H1 (cell line): Measurements from ENCODE around the gene ZBTB18. TPM values are rescaled to one million over a fixed set of nuclear protein-coding genes. Genes with fewer than 3 reads are reported as not detected.
A peak's percentile ranks its signal among the peaks of the same experiment; 100 is the strongest.

Experiments
- CTCF ChIA-PET: fragments of 300-600 bp; sonication (Branson Sonifier 250); formaldehyde crosslinking; loops from one replicate; lab custom pipeline; 2021; ENCODE audit not compliant: partially characterized antibody; lab: Charles Lee
- POLR2A ChIA-PET: fragments of 300-600 bp; sonication (Branson Sonifier 250); formaldehyde crosslinking; loops from one replicate; lab custom pipeline; 2021; ENCODE audit warnings: inconsistent platforms; ENCODE audit not compliant: partially characterized antibody; lab: Charles Lee
- DNase-seq, 2 experiments: peaks; one replicate each; pipeline versions ENCODE4 v3.0.0 to v3.0.0-alpha.2; 2010 to 2022; ENCODE audit warnings: low spot score in 2 of 2, low read depth in 1 of 2, mixed read lengths in 1 of 2
- FAIRE-seq: peaks from 2 replicates; lab custom pipeline; 2011; peaks lifted over from hg19 to GRCh38; lab: Jason Lieb, UNC
- H2AFZ ChIP-seq: 2 replicates; pipeline ENCODE4 v1.8.1; 2012; ENCODE audit warnings: low read length, inconsistent platforms
- H2AK5ac ChIP-seq: 2 replicates; pipeline ENCODE4 v1.6.1; 2013; ENCODE audit warnings: low read depth, low read length
- H2BK120ac ChIP-seq: replicated peaks from 2 replicates; pipeline ENCODE3; 2013; ENCODE audit warnings: low read depth, low read length, inconsistent platforms
- H2BK12ac ChIP-seq: 2 replicates; pipeline ENCODE4 v1.6.1; 2013; ENCODE audit warnings: low read depth, low read length
- H2BK15ac ChIP-seq: 2 replicates; pipeline ENCODE4 v1.6.1; 2013; ENCODE audit warnings: low read length
- H2BK20ac ChIP-seq: 2 replicates; pipeline ENCODE4 v1.6.1; 2013; ENCODE audit warnings: low read length
- H2BK5ac ChIP-seq: 2 replicates; pipeline ENCODE4 v1.6.1; 2013; ENCODE audit warnings: low read depth, low read length
- H3K14ac ChIP-seq: 2 replicates; pipeline ENCODE4 v1.6.1; 2013; ENCODE audit warnings: inconsistent platforms; ENCODE audit not compliant: insufficient read length
- H3K18ac ChIP-seq: 2 replicates; pipeline ENCODE4 v1.6.1; 2013; ENCODE audit warnings: low read length; ENCODE audit errors: extremely low read depth
- H3K23ac ChIP-seq: 2 replicates; pipeline ENCODE4 v1.6.1; 2013; ENCODE audit warnings: inconsistent platforms; ENCODE audit not compliant: insufficient read length
- H3K23me2 ChIP-seq: 2 replicates; pipeline ENCODE4 v1.6.1; 2013; ENCODE audit warnings: low read depth, low read length
- H3K27ac ChIP-seq: 2 replicates; pipeline ENCODE4 v1.6.1; 2011; ENCODE audit warnings: low read depth, low read length, inconsistent platforms
- H3K27me3 ChIP-seq, 4 experiments: replicated peaks in 1 of 4; 1 replicate in 1 of 4; 2 replicates in 3 of 4; pipeline versions ENCODE4 v1.6.1 to v1.8.1; 2011 to 2013; ENCODE audit warnings: low read length in 3 of 4, mild to moderate bottlenecking in 3 of 4, inconsistent platforms in 2 of 4, mixed read lengths in 2 of 4, moderate library complexity in 1 of 4; ENCODE audit not compliant: control insufficient read depth in 3 of 4, insufficient read depth in 3 of 4; ENCODE audit errors: extremely low read depth in 1 of 4
- H3K36me3 ChIP-seq, 4 experiments: 2 replicates each; pipeline versions ENCODE4 v1.6.1 to v1.8.1; 2011 to 2013; ENCODE audit warnings: mild to moderate bottlenecking in 4 of 4, low read length in 3 of 4, moderate library complexity in 2 of 4, control low read depth in 1 of 4, inconsistent platforms in 1 of 4; ENCODE audit not compliant: insufficient read depth in 4 of 4, control insufficient read depth in 2 of 4
- H3K4ac ChIP-seq: replicated peaks from 2 replicates; pipeline ENCODE3; 2013; ENCODE audit warnings: low read length, low read depth, mixed read lengths, inconsistent platforms; ENCODE audit not compliant: insufficient read length
- H3K4me1 ChIP-seq, 4 experiments: replicated peaks in 1 of 4; 1 replicate in 1 of 4; 2 replicates in 3 of 4; pipeline versions ENCODE4 v1.6.1 to v1.8.1; 2011 to 2013; ENCODE audit warnings: low read length in 3 of 4, inconsistent platforms in 2 of 4, mixed read lengths in 1 of 4; ENCODE audit not compliant: insufficient read depth in 4 of 4, control insufficient read depth in 3 of 4
- H3K4me2 ChIP-seq, 2 experiments: 2 replicates each; pipeline versions ENCODE4 v1.6.1 to v1.8.1; 2011 to 2013; ENCODE audit warnings: low read depth in 2 of 2, low read length in 2 of 2, control low read depth in 1 of 2, inconsistent platforms in 1 of 2, mild to moderate bottlenecking in 1 of 2; ENCODE audit not compliant: insufficient read depth in 1 of 2
- H3K4me3 ChIP-seq, 4 experiments: fragments of 200-600, 300-600 bp in 1 of 4; sonication (generic), shearing (Covaris generic), sonication (Bioruptor Twin) in 1 of 4; 2 replicates each; pipeline versions ENCODE4 v1.5.1 to v1.8.1; 2011 to 2016; ENCODE audit warnings: low read length in 4 of 4, low read depth in 3 of 4, control low read depth in 2 of 4, inconsistent platforms in 2 of 4, mild to moderate bottlenecking in 2 of 4, mixed read lengths in 1 of 4, moderate library complexity in 1 of 4; ENCODE audit not compliant: insufficient read depth in 2 of 4; ENCODE audit errors: extremely low read depth in 1 of 4
- H3K56ac ChIP-seq: replicated peaks from 2 replicates; pipeline ENCODE3; 2013; ENCODE audit warnings: low read depth, mild to moderate bottlenecking, mixed read lengths, low read length, inconsistent platforms; ENCODE audit not compliant: insufficient read length
- H3K79me1 ChIP-seq: 2 replicates; pipeline ENCODE4 v1.6.1; 2013; ENCODE audit warnings: low read depth, low read length, control low read depth
- H3K79me2 ChIP-seq, 2 experiments: 2 replicates each; pipeline versions ENCODE4 v1.6.1 to v1.8.1; 2012 to 2013; ENCODE audit warnings: low read length in 2 of 2, mild to moderate bottlenecking in 2 of 2, inconsistent platforms in 1 of 2; ENCODE audit not compliant: insufficient read depth in 2 of 2, control insufficient read depth in 1 of 2
- H3K9ac ChIP-seq, 4 experiments: replicated peaks in 1 of 4; 1 replicate in 1 of 4; 2 replicates in 3 of 4; pipeline versions ENCODE4 v1.6.1 to v1.8.1; 2011 to 2013; ENCODE audit warnings: low read depth in 3 of 4, low read length in 3 of 4, control low read depth in 2 of 4, mild to moderate bottlenecking in 2 of 4, moderate library complexity in 2 of 4, inconsistent platforms in 1 of 4; ENCODE audit errors: extremely low read depth in 1 of 4
- H3K9me3 ChIP-seq, 2 experiments: 2 replicates each; pipeline versions ENCODE4 v1.6.1 to v1.8.1; 2012 to 2013; ENCODE audit warnings: mild to moderate bottlenecking in 2 of 2, moderate library complexity in 2 of 2, control low read depth in 1 of 2, inconsistent platforms in 1 of 2, low read depth in 1 of 2, low read length in 1 of 2, mixed read lengths in 1 of 2; ENCODE audit not compliant: insufficient read depth in 2 of 2
- H4K20me1 ChIP-seq, 2 experiments: replicated peaks in 1 of 2; 2 replicates each; pipeline versions ENCODE3 to v1.8.1; 2011 to 2013; ENCODE audit warnings: inconsistent platforms in 2 of 2, low read length in 2 of 2, mild to moderate bottlenecking in 1 of 2; ENCODE audit not compliant: insufficient read depth in 2 of 2, control insufficient read depth in 1 of 2
- H4K5ac ChIP-seq: 2 replicates; pipeline ENCODE4 v1.6.1; 2013; ENCODE audit warnings: low read length, low read depth, mixed read lengths, inconsistent platforms; ENCODE audit not compliant: insufficient read length
- H4K8ac ChIP-seq: 2 replicates; pipeline ENCODE4 v1.8.0; 2013; ENCODE audit warnings: mild to moderate bottlenecking, moderate library complexity, low read length, inconsistent platforms; ENCODE audit not compliant: insufficient read depth; ENCODE audit errors: extremely low read depth
- H4K91ac ChIP-seq: replicated peaks from 2 replicates; pipeline ENCODE3; 2013; ENCODE audit warnings: low read length, mixed read lengths, inconsistent platforms; ENCODE audit not compliant: insufficient read length
- BCL11A ChIP-seq, 2 experiments: IDR thresholded peaks; one replicate each; pipeline ENCODE4 v1.6.1; 2011; ENCODE audit warnings: low read depth in 2 of 2, low read length in 2 of 2, mild to moderate bottlenecking in 2 of 2
- CHD2 ChIP-seq: IDR thresholded peaks from 2 replicates; pipeline ENCODE4 v1.6.1; 2012; ENCODE audit warnings: low read length, improper control_type of control experiment
- EP300 ChIP-seq, 2 experiments: IDR thresholded peaks; 1 replicate in 1 of 2; 2 replicates in 1 of 2; pipeline ENCODE4 v1.6.1; 2011 to 2012; ENCODE audit warnings: low read depth in 2 of 2, low read length in 2 of 2, mild to moderate bottlenecking in 2 of 2, borderline replicate concordance in 1 of 2, inconsistent platforms in 1 of 2, moderate library complexity in 1 of 2
- EZH2 ChIP-seq: fragments of 200-600 bp; sonication (generic); IDR thresholded peaks from 2 replicates; pipeline ENCODE4 v1.7.1; 2012; ENCODE audit warnings: low read depth, mild to moderate bottlenecking, moderate library complexity, low read length, inconsistent platforms; ENCODE audit not compliant: severe bottlenecking
- MAX ChIP-seq: IDR thresholded peaks from 2 replicates; pipeline ENCODE4 v1.6.1; 2012; ENCODE audit warnings: inconsistent platforms
- PHF8 ChIP-seq: fragments of 200-600 bp; sonication (generic); conservative IDR thresholded peaks from 2 replicates; pipeline ENCODE4 v1.7.1; 2012; ENCODE audit warnings: low read depth, mild to moderate bottlenecking, inconsistent platforms, low read length, moderate library complexity
- RNF2 ChIP-seq: fragments of 200-900, 300-1000 bp; sonication (generic); IDR thresholded peaks from 2 replicates; pipeline ENCODE4 v1.7.1; 2016; ENCODE audit warnings: borderline replicate concordance, low read depth, mild to moderate bottlenecking, antibody characterized with exemption, low read length; ENCODE audit not compliant: poor library complexity, severe bottlenecking; ENCODE audit errors: missing control alignments
- SP1 ChIP-seq: IDR thresholded peaks from 2 replicates; pipeline ENCODE4 v1.6.1; 2011; ENCODE audit warnings: low read depth, low read length
- SP4 ChIP-seq: IDR thresholded peaks from 2 replicates; pipeline ENCODE4 v1.6.1; 2012; ENCODE audit warnings: low read length, inconsistent platforms
- YY1 ChIP-seq: IDR thresholded peaks from 2 replicates; pipeline ENCODE4 v1.6.1; 2011; ENCODE audit warnings: low read depth, mild to moderate bottlenecking, low read length
- WGBS, 2 experiments: shearing (Covaris generic) in 1 of 2; methylation state at CpG; one replicate each; pipeline versions ENCODE4 v1.1.6 to v1.1.7; 2013 to 2015; ENCODE audit warnings: low lambda C conversion rate in 2 of 2, mixed read lengths in 2 of 2, inconsistent platforms in 1 of 2, low coverage in 1 of 2, missing lambda C conversion rate in 1 of 2; ENCODE audit not compliant: insufficient replicate concordance in 2 of 2, insufficient coverage in 1 of 2, insufficient read length in 1 of 2; ENCODE audit errors: extremely low coverage in 1 of 2, missing lambda C conversion rate in 1 of 2; 5-methylcytosine and 5-hydroxymethylcytosine counted together
- polyA plus RNA-seq, 7 experiments: library from polyadenylated mRNA; depleted of rRNA in 3 of 7; stranded (reverse) in 5 of 7; unstranded in 2 of 7; fragments of >200 nt in 5 of 7; fragments of 200-250 nt in 2 of 7; gene quantifications; 1 replicate in 5 of 7; 2 replicates in 1 of 7; 4 replicates in 1 of 7; pipeline versions ENCODE4 v1.2.1 to v1.2.3, GENCODE V29; 2011 to 2013; ENCODE audit warnings: missing spikeins in 2 of 7, mixed read lengths in 2 of 7
- total RNA-seq: library from RNA; stranded (reverse); fragmentation: NEBNext Ultra II Directional; extraction: Animal tissue kit (Norgen Biotek cat#: 25700); gene quantifications from 2 replicates; pipeline ENCODE4 v1.2.1, GENCODE V29; 2021

Gene ZBTB18
- total and polyA plus RNA-seq, 2 of the 8 experiments (the other 6 are each of a cell fraction or from before 2014, with no cell fraction given), result 8.5 to 14.4 TPM

GRCh38 chr1:244048256-244049161 lies 2.6 kb upstream of the ZBTB18 start:
- Histone ChIP-seq H4K5ac (no peak overlapping the region), H4K8ac (no peak overlapping the region), H3K4ac (no peak overlapping the region), H2BK120ac (no peak overlapping the region), H2BK20ac (no peak overlapping the region), H2BK15ac (no peak overlapping the region), H3K18ac (no peak overlapping the region), H3K4me2 (peak overlapping the region; percentile 81 to 87; a peak in 2 of 4 replicates), H3K27ac (no peak overlapping the region), H2BK5ac (no peak overlapping the region), H3K14ac (no peak overlapping the region), H2AFZ (no peak overlapping the region), H3K4me3 (peak overlapping the region in 2 of 4 experiments; percentile 87 to 99; a peak in 6 of 8 replicates), H4K20me1 (peaks cover 11 to 14% of the 10 kb centered on the region in 2 experiments), H3K56ac (no peak overlapping the region), H3K27me3 (peaks cover 0 to 8% (median 5%) of the 10 kb centered on the region in 4 experiments; a peak in 3 of 7 replicates), H3K23me2 (peaks cover 14% of the 10 kb centered on the region), H2AK5ac (no peak overlapping the region), H3K79me1 (peaks cover 2% of the 10 kb centered on the region; the same call in 1 of the 2 replicates), H3K79me2 (peaks cover 0 to 42% of the 10 kb centered on the region in 2 experiments; a peak in 2 of 4 replicates), H3K23ac (no peak overlapping the region), H3K9me3 (no peaks in the 10 kb centered on the region), H2BK12ac (no peak overlapping the region), H4K91ac (no peak overlapping the region), H3K36me3 (no peaks in the 10 kb centered on the region), H3K4me1 (peaks cover 3 to 18% (median 9%) of the 10 kb centered on the region in 4 experiments; a peak in 6 of 7 replicates), H3K9ac (peak overlapping the region in 1 of 4 experiments; percentile 71; a peak in 1 of 7 replicates)
- ChIA-PET POLR2A (interaction anchor here (0.7 to 1.0 kb wide), 2 partner anchors 17 to 23 kb away, joined by 3 read pairs; no protein-coding TSS in a partner anchor), CTCF (interaction anchor here (1.6 kb wide), 1 partner anchor 26 kb away, joined by 3 read pairs; no protein-coding TSS in a partner anchor)
- FAIRE-seq, result no peak
- WGBS, 2 experiments, result 0% methylated on average over 10 of the region's 109 CpGs; no CpG with 5 or more reads in 1 of the 2 experiments
- peak; percentile 63 to 97 for DNase-seq
- TF ChIP-seq PHF8 (no peak; the same call in 1 of the 2 replicates), MAX (peak; percentile 56; the same call in 1 of the 2 replicates), EP300 (IDR thresholded peaks at IDR 0.05; ENCODE audit: borderline replicate concordance in 1 of 2, low read depth in 2 of 2, low read length in 2 of 2) (no peak), YY1 (no peak), CHD2 (peak; percentile 72), RNF2 (no peak), SP4 (no peak), EZH2 (no peak), BCL11A (IDR thresholded peaks at IDR 0.05; ENCODE audit: low read depth in 2 of 2, low read length in 2 of 2) (no peak), SP1 (peak; percentile 79)
